KOPT-K1 (cell line): ENCODE data around the gene ZNF638.
"Not testable (repeated sequence)": the region's sequence is repeated elsewhere in the genome, so short reads cannot be mapped to it uniquely, and the experiment has no call there.

Source experiments
- H3K27ac ChIP-seq: fragments of 200-600 bp; sonication (generic); 2 replicates; pipeline ENCODE4 v1.5.1; 2016; ENCODE audit warnings: antibody characterized with exemption, mild to moderate bottlenecking, low read depth, low read length; ENCODE audit not compliant: poor library complexity, severe bottlenecking
- H3K36me3 ChIP-seq: fragments of 200-600 bp; sonication (generic); 2 replicates; pipeline ENCODE4 v1.5.1; 2017; ENCODE audit warnings: antibody characterized with exemption, mild to moderate bottlenecking, low read length, moderate library complexity; ENCODE audit not compliant: insufficient read depth
- H3K9me3 ChIP-seq: fragments of 200-600 bp; sonication (generic); 2 replicates; pipeline ENCODE4 v1.5.1; 2017; ENCODE audit warnings: antibody characterized with exemption, low read length, mild to moderate bottlenecking; ENCODE audit not compliant: insufficient read depth, poor library complexity, severe bottlenecking

ZNF638 gene

DNA sequence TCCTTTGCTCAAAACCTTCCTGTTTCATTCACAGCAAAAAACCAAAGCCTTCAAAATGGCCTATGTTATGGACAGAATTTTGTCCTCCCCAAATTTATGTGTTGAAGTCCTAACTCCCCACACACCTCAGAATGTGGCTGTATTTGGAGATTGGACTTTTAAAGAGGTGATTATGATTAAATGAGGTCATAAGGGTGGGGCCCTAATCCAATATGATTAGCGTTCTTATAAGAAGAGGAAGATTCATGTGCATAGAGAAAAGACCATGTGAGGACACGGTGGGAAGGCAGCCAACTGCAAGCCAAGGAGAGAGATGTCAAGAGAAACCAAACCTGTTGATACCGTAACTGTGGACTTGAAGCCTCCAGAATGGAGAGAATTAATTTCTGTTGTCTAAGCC is 4.6 kb upstream of the ZNF638 start:
- H3K9me3 ChIP-seq = peaks cover 5% of the 10 kb centered on the region
- no peaks in the 10 kb centered on the region for H3K36me3 ChIP-seq
- H3K27ac ChIP-seq = no peak overlapping the region

DNA sequence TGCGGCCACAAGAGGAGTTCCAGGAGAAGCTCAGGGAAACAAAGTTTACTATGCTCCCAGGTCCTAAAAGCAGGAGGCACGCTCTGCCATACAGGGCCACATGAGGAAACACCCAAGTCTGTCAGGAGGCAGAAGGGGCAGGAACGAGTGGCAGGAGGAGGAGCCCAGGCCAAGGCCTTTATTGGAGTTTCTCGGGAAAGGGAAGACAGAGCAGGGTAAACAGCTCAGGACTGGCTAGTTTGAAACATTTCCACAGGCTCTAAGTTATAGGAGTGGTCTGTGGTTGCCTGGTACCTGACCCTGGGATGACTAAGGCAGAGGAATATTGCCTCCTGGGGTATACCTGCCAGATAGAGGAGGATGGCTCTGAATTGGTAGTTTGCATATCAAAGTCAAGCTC is 3.7 kb upstream of the ZNF638 start:
- Histone ChIP-seq H3K36me3 (no peaks in the 10 kb centered on the region), H3K9me3 (peaks cover 4% of the 10 kb centered on the region), H3K27ac (no peak overlapping the region)

DNA sequence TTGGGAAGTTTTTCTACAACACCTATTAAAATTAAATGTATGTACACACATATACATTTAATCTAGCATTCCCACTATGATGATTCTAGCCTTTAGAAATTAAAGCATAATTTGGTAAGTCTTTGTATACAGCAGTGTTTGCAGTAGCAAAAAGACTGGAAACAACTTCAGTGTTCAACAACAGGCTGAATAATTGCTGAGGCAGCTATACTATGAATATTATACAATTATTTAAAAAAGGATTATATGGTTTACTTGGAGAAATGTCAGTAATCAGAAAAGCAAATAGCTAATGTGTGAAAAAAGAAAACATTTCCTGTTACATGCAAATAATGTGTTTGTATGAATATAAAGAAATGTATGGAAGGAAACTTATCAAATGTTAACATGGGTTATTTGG is 1.4 kb upstream of the ZNF638 start:
- Histone ChIP-seq H3K36me3 (0 out of 2 replicates have a peak, but pooled peaks cover 4% of the 10 kb centered on the region), H3K27ac (no peak overlapping the region), H3K9me3 (no peaks in the 10 kb centered on the region)

DNA sequence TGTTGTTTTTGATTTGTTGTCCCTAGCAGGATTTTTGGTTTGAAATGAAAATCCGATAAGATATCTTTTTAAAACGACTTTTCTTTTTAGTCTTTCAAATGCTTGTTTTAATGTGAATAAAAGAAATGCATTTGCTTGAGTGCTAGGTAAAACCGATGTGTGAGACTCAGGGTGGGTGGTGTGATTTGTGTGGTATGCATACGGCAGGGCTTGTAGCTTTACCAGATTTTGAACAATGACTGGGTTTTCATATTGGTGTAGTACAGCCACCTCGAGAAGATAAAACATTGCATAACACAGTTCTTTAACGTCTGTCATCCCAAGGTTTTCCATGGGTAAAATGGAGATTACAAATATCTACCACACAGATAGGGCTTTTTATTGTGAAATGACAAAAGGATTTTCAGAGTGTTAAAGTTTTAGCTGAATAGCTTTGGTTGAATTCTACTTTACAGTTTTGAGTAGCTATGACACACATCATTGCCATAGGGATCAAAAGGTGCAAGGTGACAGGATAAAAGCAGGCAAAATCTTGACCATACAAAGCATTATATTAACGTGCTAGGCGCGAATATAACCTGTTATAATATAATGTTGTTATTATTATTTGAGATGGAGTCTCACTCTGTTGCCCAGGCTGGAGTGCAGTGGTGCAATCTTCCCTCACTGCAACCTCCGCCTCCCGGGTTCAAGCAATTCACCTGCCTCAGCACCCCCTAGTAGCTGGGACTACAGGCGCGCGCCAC is 824 bp upstream of the ZNF638 start:
- Histone ChIP-seq H3K27ac (no peak overlapping the region), H3K36me3 (peaks cover 10% of the 10 kb centered on the region; the same call in 1 of the 2 replicates), H3K9me3 (no peaks in the 10 kb centered on the region)

DNA sequence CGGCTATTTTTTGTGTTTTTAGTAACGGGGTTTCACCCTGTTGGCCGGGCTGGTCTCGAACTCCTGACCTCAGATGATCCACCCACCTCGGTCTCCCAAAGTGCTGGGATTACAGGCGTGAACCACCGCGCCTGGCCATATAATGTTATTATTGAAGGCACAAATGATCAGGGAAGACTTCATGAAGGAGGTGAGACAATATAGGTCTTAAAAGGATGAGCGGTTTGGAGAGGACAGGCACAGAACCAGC is 326 bp upstream of the ZNF638 start:
- H3K9me3 ChIP-seq, H3K27ac ChIP-seq: not testable (repeated sequence)
- peaks cover 15% of the 10 kb centered on the region; the same call in 1 of the 2 replicates for H3K36me3 ChIP-seq

DNA sequence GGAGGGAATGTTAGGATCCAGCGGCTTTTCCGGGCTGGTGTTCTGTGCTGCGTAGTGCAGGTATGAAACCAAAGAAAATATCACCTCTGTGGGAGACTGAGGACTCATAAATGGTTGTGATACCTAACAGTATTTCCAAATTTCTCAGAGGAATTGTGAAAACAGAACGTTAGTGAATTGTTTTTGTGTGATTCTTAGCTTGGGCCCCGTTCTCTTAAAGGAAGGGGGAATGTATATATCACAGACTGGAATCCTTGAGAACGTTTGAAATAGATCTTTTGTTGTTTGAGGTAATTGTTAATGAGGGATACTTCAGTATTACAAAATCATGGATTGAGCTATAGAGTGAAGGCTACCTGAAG is 834 bp downstream of the ZNF638 start:
- Histone ChIP-seq H3K27ac (peak overlapping the region; percentile 84), H3K36me3 (peaks cover 21% of the 10 kb centered on the region; the same call in 1 of the 2 replicates), H3K9me3 (no peaks in the 10 kb centered on the region)

DNA sequence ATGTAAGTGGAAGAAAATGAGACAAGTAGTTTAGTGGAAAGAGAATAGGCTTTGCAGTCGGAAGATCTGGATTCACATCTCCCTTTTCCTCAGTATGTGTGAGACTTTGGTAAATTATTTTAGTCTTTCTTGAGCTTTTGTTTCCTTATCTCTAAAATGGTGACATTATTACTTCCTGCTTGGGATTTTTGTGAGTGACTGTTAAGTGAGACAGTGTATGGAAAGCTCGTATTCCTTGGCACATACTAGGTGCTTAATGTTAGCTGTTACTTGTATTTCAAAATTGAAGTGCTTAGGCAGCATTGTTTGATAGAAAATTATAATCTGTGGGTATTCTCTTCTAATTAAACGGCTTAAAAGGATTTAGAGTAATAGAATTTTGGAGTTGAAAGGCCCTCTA is 2.0 kb downstream of the ZNF638 start:
- no peak overlapping the region for H3K27ac ChIP-seq
- peaks cover 23% of the 10 kb centered on the region; the same call in 1 of the 2 replicates for H3K36me3 ChIP-seq
- no peaks in the 10 kb centered on the region for H3K9me3 ChIP-seq

DNA sequence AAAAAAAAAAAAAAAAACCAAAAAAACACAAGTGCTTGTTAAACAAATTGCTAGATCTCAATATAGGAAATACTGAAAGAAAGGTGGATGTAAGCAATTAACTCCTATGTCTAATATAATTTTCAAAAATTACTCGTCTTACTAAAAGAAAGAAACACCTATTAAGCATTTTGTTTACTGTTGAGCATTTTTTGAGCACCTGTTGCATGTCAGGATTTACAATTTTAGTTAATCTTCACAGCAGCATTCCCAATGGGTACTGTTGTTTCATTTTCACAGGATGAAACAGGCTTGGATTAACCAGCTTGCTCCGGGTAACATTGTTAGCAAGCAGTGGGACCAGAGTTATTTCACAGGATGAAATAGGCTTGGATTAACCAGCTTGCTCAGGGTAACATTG is 4.8 kb downstream of the ZNF638 start:
- H3K36me3 ChIP-seq = peaks cover 40% of the 10 kb centered on the region; the same call in 1 of the 2 replicates
- H3K9me3 ChIP-seq = no peaks in the 10 kb centered on the region
- H3K27ac ChIP-seq = no peak overlapping the region

DNA sequence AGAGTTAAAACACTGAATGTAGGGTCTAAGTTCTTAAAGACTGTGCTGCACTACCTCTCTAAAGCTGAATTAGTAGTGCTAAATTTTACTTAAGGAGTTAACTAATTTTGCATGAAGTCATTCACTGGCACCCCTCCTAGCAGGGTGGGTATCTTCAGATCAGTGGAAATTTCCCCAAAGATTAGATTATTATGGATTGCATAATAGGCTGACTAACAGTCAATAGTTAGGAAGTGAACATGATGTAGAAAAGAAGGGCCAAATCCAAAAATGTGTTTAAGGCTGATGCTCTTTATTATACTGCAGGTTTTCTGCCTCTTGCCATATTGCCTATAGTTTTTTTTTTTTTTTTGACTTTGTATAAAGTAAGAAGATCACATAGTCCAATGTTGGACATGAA is 5.2 kb downstream of the ZNF638 start:
- no peaks in the 10 kb centered on the region for H3K9me3 ChIP-seq
- no peak overlapping the region for H3K27ac ChIP-seq
- H3K36me3 ChIP-seq = peaks cover 40% of the 10 kb centered on the region; the same call in 1 of the 2 replicates

DNA sequence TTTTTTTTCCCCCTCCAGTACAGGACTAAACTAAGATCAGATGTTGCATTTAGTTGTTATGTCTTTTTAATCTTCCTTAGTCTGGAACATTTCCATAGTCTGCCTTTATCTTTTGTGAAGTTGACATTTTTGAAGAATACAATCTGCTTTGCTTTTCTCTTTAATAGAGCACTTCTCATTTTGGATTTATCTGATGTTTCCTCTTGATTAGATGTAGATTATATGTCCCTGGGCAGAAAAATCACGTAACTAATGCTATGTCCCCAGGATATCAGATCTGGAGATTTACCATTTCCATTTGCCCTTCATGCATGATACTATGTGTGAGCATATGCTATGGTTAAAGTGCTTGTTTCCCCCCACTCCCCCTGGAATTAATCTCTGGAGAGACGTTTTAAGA is 6.2 kb downstream of the ZNF638 start:
- H3K9me3 ChIP-seq = no peaks in the 10 kb centered on the region
- peaks cover 40% of the 10 kb centered on the region; the same call in 1 of the 2 replicates for H3K36me3 ChIP-seq

DNA sequence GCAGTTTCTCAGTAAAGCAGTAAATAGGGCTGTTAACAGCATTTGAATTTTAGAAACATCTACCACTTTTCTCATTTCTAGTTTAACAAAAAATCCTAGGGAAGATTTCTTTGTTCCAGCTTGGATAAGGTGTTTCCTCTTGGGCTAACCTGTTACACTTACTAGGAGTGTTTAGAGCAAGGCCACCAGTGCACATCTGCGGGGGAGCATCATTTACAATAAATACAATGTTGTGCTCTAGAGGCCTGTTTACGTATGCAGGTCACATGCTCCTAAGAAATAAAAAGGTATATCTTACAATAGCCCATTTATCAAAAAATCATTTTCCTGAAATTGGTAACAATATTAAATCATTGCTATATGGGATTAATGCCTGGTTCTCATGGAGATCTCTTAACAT is 8.1 kb downstream of the ZNF638 start:
- no peak overlapping the region for H3K27ac ChIP-seq

More for the DNA sequence above, 6.2 kb downstream of the ZNF638 start:
- no peak overlapping the region for H3K27ac ChIP-seq

DNA sequence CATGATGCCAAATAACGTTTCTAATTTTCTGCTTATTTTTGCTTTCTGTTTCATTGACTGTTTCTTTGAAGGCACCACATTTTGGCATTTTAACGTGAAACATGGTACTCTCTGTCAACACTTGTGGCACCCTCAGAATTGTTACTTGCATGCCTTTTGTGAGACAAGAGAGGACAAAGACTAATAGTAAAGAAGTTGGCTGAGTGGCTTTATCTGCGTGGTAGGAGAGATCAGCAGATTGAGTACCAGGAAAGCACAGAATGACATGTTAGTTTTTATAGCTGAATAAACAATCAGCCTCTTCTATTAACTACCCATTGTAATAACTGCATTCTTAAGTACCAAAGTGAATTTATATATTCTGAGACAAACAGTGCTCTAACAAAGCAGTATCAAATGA is 8.6 kb downstream of the ZNF638 start:
- no peak overlapping the region for H3K27ac ChIP-seq
- H3K36me3 ChIP-seq = peaks cover 41% of the 10 kb centered on the region; the same call in 1 of the 2 replicates
- H3K9me3 ChIP-seq = no peaks in the 10 kb centered on the region

More for the DNA sequence above, 8.1 kb downstream of the ZNF638 start:
- no peaks in the 10 kb centered on the region for H3K9me3 ChIP-seq
- peaks cover 40% of the 10 kb centered on the region; the same call in 1 of the 2 replicates for H3K36me3 ChIP-seq

DNA sequence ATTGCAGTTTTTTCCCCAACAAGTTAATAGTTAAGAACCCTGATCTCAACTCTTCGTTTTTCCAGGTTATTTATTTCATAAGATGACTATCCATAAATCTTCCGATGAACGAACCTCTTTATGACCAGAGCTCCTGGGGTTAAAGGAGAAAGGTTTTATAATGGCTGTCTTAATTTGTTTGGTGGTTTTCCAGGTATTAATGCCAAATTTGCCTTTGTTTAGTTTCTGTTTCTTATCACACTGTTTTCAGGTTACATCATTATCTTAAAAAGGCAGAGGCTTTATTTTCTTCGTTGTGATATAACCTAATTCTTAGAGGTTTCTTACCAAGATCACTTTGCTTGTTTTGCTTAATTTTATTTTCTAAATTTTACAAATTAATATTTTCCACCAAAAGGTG is 10.1 kb downstream of the ZNF638 start:
- no peak overlapping the region for H3K27ac ChIP-seq
- H3K36me3 ChIP-seq = peaks cover 35% of the 10 kb centered on the region
- H3K9me3 ChIP-seq = no peaks in the 10 kb centered on the region

DNA sequence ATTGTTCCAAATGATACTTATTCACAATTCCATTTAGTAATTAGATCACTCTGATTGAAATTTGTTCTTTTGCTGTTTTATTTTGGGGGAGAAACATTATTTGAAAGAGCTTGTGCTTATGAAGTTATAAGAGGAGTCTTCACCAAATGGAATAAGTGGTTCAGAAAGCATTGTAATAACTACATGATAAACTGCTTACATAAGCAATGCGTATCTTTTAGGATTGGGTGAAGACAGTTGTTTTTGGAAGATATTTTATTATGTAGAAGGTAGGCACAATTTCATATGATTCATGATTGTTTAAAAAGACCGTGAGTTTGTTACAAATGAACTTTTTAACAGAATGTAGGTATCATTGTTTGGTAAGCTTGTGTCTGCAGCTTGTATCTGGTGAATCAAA is 14.5 kb downstream of the ZNF638 start:
- no peak overlapping the region for H3K27ac ChIP-seq
- peaks cover 46% of the 10 kb centered on the region for H3K36me3 ChIP-seq
- H3K9me3 ChIP-seq = no peaks in the 10 kb centered on the region

DNA sequence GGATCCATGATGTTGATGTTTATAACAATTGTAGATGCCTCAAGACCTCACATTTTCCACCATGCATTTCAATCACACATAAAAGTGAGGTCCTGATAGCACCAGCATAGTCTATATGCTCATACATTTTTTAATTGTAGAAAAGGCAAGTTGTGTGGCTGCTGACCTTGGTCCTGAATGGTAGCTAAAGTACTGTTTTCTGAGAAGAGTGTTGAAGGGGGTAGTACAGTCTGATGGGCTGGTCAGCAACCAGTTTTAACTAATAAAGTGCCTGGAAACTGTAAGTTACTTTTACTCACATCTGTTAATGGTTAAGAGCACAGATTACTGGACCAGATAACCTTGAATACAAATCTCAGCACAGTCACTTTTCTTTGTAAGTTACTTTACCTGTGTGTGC is 15.9 kb downstream of the ZNF638 start:
- H3K9me3 ChIP-seq = no peaks in the 10 kb centered on the region
- no peak overlapping the region for H3K27ac ChIP-seq
- H3K36me3 ChIP-seq = peaks cover 56% of the 10 kb centered on the region

DNA sequence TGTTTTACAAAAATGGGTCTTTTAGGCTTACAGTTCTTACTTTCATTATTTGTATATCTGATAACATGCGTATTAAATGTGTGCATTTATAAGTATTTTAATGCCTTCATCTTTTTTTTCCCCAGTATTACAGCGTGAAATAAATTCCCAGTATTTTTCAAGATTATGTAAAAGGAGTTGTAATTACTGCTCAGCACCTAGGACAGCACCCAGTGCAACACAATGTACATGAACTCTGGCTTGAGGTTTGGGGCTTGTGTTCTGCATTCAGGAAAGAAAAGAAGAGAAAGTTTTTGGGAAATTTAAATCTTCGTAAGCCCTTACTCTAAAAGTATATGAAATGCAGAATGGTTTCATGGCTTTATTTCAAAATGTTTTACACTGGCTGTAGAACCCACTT is 16.7 kb downstream of the ZNF638 start:
- Histone ChIP-seq H3K27ac (no peak overlapping the region), H3K9me3 (no peaks in the 10 kb centered on the region), H3K36me3 (peaks cover 64% of the 10 kb centered on the region)
